ENCODE measurements around the gene KRT83.

KRT83 gene

DNA sequence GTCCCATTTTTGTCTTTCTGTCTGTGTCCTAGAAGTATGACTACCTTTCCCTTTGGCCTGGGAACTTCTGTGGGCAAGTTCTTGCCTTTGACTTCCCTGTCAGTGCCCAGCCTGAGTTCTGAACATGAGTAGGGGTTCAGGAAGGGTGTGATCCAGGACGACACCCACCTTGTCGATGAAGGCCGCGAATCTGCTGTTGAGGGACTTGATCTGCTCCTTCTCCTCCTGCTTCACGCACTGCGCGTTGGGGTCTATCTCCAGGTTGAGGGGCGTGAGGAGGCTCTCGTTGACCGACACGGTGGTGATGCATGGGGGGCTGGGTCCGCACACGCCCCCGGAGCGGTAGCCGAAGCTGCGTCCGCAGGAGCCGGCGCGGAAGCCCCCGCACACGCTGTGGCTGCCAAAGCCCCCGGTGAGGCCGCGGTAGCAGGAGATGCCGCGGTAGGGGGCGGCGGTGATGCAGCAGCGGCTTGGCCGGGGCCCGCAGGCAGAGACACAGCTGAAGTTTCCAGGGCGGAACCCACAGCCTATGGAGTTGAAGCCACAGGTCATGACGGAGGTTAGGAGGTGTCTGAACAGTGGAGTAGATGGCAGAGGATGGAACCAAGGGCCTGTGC lies at the start of gene KRT83:
Gene KRT83, minus strand, starts transcription at position 615 of the 617 bp plus-strand sequence. Its CDS starts 63 bp downstream, at position 552.
- H3K9me3 ChIP-seq: no peaks in the 10 kb centered on the region
- no peak within 1 kb of the TSS for H3K4me3 ChIP-seq (ENCODE audit: low read depth in 1 of 2, low read length in 1 of 2)
- peaks cover 74% of the 10 kb centered on the region for H3K27me3 ChIP-seq
- no peaks in the 10 kb centered on the region for H3K36me3 ChIP-seq
- no peak within 1 kb of the TSS for H3K27ac ChIP-seq
- TF ChIP-seq, protein P1, sequence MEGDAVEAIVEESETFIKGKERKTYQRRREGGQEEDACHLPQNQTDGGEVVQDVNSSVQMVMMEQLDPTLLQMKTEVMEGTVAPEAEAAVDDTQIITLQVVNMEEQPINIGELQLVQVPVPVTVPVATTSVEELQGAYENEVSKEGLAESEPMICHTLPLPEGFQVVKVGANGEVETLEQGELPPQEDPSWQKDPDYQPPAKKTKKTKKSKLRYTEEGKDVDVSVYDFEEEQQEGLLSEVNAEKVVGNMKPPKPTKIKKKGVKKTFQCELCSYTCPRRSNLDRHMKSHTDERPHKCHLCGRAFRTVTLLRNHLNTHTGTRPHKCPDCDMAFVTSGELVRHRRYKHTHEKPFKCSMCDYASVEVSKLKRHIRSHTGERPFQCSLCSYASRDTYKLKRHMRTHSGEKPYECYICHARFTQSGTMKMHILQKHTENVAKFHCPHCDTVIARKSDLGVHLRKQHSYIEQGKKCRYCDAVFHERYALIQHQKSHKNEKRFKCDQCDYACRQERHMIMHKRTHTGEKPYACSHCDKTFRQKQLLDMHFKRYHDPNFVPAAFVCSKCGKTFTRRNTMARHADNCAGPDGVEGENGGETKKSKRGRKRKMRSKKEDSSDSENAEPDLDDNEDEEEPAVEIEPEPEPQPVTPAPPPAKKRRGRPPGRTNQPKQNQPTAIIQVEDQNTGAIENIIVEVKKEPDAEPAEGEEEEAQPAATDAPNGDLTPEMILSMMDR (IDR thresholded peaks at IDR 0.05): no peak
- no peaks in the 10 kb centered on the region for H3K4me1 ChIP-seq (ENCODE audit: control insufficient read depth in 1 of 2, insufficient read depth in 1 of 2, low read depth in 1 of 2, low read length in 1 of 2)

- H3K9me3 ChIP-seq: no peaks in the 10 kb centered on the region
- H3K4me1 ChIP-seq (ENCODE audit: control insufficient read depth in 1 of 2, insufficient read depth in 1 of 2, low read depth in 1 of 2, low read length in 1 of 2): no peaks in the 10 kb centered on the region
- H3K27ac ChIP-seq: no peak overlapping the region
- TF ChIP-seq, protein P1 (IDR thresholded peaks at IDR 0.05): no peak
- H3K27me3 ChIP-seq: peaks cover 6% of the 10 kb centered on the region
- H3K36me3 ChIP-seq: no peaks in the 10 kb centered on the region
- no peak overlapping the region for H3K4me3 ChIP-seq (ENCODE audit: low read depth in 1 of 2, low read length in 1 of 2)
Observed at GRCh38 chr12:52369809-52370208, 48.6 kb upstream of the KRT83 start.

DNA sequence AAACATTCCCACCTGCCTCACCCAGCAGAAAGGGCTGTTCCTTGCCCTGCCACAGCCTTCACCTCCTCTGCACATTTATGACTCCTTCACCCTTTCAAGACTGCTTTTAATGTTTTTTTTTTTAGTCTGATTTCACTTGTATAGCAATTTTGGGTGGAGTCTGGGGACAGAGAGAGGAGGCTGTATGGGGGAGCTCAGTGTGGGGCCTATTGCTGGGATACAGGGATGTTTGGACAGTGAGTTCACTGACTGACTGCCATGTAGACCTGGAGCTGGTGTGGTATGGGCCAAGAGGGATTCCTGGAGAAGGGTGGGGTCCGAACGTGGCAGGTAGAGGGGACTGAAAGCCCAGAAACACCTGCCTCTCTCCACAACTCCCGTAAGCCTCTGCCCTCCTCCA lies 48.0 kb upstream of the KRT83 start:
- Histone ChIP-seq H3K27ac (no peak overlapping the region), H3K4me1 (ENCODE audit: control insufficient read depth in 1 of 2, insufficient read depth in 1 of 2, low read depth in 1 of 2, low read length in 1 of 2) (no peaks in the 10 kb centered on the region), H3K36me3 (no peaks in the 10 kb centered on the region), H3K4me3 (ENCODE audit: low read depth in 1 of 2, low read length in 1 of 2) (no peak overlapping the region), H3K9me3 (no peaks in the 10 kb centered on the region), H3K27me3 (peaks cover 6% of the 10 kb centered on the region)
- TF ChIP-seq, protein P1 (IDR thresholded peaks at IDR 0.05): no peak

- H3K27me3 ChIP-seq: peaks cover 6% of the 10 kb centered on the region
Observed at GRCh38 chr12:52368508-52368907, 47.3 kb upstream of the KRT83 start.

GRCh38 chr12:52367876-52368275 lies 46.7 kb upstream of the KRT83 start:
- H3K27ac ChIP-seq: no peak overlapping the region
- no peaks in the 10 kb centered on the region for H3K4me1 ChIP-seq (ENCODE audit: control insufficient read depth in 1 of 2, insufficient read depth in 1 of 2, low read depth in 1 of 2, low read length in 1 of 2)
- TF ChIP-seq, protein P1 (IDR thresholded peaks at IDR 0.05): no peak
- peaks cover 6% of the 10 kb centered on the region for H3K27me3 ChIP-seq
- H3K4me3 ChIP-seq (ENCODE audit: low read depth in 1 of 2, low read length in 1 of 2): no peak overlapping the region
- H3K36me3 ChIP-seq: no peaks in the 10 kb centered on the region
- H3K9me3 ChIP-seq: no peaks in the 10 kb centered on the region

More at GRCh38 chr12:52368508-52368907, 47.3 kb upstream of the KRT83 start:
- Histone ChIP-seq H3K36me3 (no peaks in the 10 kb centered on the region), H3K4me1 (ENCODE audit: control insufficient read depth in 1 of 2, insufficient read depth in 1 of 2, low read depth in 1 of 2, low read length in 1 of 2) (no peaks in the 10 kb centered on the region), H3K4me3 (ENCODE audit: low read depth in 1 of 2, low read length in 1 of 2) (no peak overlapping the region), H3K27ac (no peak overlapping the region), H3K9me3 (no peaks in the 10 kb centered on the region)
- TF ChIP-seq, protein P1 (IDR thresholded peaks at IDR 0.05): no peak

Data from neutrophil (primary cell).